GM19025 (cell line): ENCODE results near the gene PADI1.

ENCODE experiments used
- ATAC-seq: cut with Tn5 transposase; IDR thresholded peaks from one replicate; pipeline ENCODE4 v1.9.1; 2021; ENCODE audit warnings: mild to moderate bottlenecking, low read depth, moderate library complexity; ENCODE audit not compliant: unreplicated experiment

Gene PADI1, protein sequence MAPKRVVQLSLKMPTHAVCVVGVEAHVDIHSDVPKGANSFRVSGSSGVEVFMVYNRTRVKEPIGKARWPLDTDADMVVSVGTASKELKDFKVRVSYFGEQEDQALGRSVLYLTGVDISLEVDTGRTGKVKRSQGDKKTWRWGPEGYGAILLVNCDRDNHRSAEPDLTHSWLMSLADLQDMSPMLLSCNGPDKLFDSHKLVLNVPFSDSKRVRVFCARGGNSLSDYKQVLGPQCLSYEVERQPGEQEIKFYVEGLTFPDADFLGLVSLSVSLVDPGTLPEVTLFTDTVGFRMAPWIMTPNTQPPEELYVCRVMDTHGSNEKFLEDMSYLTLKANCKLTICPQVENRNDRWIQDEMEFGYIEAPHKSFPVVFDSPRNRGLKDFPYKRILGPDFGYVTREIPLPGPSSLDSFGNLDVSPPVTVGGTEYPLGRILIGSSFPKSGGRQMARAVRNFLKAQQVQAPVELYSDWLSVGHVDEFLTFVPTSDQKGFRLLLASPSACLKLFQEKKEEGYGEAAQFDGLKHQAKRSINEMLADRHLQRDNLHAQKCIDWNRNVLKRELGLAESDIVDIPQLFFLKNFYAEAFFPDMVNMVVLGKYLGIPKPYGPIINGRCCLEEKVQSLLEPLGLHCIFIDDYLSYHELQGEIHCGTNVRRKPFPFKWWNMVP

DNA sequence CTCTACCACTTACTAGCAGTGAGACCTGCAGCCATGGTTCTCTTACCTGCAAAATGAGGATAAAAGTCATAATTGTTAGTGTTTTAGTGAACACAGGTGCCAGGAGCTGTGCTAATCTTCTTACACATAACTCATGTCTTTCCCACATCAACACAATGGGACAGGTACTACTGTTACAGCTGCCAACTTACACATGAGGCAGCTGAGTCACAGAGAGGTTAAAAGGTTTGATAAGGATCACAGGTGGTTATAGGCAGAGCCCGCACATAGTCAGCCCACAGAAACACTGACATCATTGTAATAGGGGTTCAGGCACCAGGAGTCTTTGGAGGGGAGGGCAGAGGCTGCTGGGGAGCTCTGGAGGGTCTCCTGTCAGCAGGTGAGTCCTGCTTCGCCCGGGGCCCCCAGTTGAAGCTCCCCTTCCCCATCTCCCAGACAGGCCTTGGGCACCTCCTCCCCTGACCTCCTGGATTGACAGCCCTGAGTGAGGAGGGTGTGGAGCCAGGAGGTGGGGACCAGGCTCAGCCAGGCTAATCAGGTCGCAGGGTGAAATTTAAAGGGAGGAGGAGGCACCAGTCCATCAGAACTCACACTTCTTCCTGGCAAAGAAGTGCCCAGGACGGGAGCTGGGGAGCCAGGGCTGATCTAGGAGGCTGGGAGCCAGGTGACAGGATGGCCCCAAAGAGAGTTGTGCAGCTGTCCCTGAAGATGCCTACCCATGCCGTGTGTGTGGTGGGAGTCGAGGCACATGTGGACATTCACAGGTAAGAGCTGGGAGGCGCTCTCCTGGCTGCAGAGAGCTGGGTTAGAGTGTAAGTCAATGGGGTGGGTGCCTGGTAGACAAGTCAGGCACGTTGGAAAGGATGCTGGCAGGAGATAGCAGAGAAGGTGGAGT is at the start of gene PADI1:
Gene PADI1, plus strand, starts transcription at position 583 of the 895 bp plus-strand sequence. Its CDS starts 90 bp downstream, at position 673.
- no peak for ATAC-seq

DNA sequence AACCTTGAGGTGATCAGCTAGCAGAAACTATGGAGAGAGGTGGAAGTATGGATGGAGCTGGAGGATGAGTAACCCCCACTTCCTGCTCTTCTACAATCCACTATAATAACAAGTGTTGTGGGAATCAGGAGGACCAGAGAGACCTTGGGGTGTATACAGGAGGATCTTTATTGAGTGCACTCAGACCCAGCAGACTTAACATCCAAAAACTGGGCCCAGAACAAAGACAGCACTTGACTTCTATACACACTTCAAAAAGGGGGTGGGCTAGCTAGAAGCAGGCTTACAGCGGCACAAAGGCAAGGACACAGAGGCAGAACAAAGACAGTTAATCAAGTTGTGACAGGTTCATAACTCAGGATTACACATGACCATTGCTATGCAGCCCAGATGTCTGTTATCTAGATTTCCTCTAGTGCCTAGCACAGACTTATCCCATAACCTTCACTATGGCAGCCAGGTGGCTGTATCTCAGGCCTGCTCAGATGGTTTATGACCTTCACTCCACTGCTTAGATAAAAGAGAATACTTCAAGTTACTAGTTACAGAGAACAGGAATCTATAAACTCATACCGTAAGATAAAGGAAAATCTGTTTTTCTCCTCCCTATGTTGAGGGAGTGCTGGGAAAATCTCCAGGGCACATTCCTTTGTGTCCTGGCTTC is 49.5 kb upstream of the PADI1 start:
- ATAC-seq, result no peak

DNA sequence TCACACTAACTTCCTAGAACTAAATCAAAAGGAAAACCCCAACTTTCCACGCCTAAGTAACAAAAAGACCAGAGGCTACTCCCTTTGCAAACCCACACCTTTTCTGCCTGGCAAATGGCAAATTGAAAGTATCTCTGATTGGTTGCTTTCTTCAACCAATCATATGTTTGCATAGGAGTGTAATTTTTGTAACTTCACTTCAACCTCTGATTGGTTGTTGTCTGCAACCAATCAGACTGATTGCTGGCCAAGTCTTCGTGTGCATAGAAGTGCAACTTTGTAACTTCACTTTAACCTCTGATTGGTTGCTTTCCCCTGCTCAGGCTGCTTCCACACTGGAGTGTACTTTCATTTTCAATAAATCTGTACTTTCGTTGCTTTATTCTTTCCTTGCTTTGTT is 48.8 kb upstream of the PADI1 start:
- no peak for ATAC-seq

DNA sequence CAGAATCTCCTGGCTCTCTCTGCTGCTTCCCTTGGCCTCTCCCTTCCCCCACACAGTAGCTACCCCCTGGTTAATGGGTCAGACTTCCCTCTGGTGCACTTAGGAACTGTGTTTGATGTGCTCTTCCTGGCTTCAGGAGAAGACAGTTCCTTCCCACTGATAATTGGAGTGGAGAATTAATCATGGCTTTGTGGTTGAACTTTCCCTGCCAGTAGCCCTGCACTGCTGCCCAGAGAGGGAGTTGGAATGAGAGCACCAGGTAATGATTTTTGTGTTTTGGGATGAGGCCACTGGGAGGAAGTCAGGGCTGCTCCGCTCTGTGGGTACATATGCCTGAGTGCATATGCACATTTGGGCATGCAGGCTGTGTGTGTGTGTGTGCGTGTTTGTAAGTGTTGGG is 46.0 kb upstream of the PADI1 start:
- ATAC-seq, result no peak

DNA sequence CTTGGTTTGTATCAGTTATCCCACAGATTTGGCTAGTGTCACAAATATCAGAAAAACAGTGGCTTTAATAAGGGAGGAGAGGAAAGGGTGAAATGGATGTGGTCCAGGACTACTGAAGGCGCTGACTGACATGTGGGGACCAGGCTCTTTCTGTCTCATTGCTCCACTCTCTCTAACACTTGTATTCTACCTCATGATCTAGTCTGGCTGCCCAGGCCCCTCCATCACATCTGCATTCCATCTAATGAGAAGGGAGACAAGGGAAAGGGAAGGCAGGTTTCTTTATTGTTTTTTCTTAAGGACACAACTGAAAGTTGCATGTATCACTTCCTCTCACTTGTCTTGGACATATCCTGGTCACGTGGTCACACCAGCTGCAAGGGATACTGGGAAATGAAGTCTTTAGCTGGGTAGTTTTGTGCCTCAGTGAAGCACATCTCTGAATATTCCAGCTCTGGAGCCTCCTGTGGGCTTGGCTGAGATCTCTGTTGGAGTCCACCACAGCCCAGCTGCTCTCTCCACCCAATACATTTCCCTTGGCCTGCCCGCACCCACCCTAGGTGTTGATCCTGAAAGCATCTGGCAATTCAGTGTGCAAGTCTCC is 43.7 kb upstream of the PADI1 start:
- ATAC-seq, result no peak

DNA sequence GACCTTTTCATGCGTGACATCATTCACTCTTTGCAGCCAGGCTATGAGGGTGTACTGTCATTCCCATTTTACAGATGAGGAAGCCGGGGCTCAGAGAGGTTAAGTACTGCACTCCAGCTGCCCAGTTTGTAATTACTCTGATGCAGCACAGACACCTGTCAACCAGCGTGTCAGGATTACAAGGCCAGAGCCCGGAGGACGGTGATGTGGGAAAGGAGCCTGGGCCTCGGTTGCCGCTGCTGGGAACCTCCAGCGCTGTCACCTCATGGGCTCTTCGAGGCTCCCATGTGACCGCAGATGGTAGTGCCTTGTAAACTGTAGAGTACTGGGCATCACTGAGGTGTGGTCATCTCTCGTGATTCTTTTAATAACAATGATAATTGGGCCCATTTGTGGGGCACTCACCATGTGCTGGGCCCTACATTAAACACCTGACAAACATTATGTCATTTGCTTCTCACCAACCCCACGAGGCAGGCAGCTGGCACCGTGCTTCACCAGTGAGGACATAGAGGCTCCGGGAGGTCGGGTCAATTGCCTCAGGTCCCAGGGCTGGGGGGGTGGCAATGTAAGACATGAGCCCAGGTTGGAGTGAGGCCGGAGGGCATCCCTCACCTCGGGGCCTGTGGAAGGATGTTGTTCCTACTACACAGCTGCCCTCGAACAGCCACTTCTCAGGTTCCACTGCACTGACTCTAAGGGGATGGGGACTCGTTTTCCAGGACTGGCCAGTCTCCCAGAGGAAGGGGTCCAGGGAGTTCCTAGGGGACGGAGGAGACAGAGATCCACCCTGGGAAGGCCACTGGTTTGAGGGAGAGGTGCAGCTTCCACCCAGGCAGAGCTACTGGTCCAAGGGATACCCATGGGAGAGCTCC is 42.8 kb upstream of the PADI1 start:
- ATAC-seq, result no peak

DNA sequence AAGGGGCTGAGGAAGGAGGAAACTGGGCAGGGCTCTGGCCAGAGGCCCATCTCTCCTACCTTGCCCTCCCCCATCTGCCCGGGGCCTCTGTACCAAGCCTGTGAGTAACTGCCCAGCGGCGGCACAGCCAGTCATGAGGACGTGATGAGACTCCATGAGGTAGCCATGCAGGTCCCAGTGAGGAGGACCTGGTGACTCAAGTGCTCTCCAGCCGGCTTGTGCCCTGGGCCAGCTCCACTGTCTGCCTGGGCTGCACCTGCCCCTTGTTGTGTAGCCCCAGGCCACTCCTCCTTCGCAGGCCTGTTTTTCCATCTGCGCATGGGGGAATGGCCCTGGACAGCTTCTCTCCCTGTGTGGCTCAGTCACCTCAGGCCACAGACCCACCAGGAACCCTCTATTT is 42.0 kb upstream of the PADI1 start:
- no peak for ATAC-seq

DNA sequence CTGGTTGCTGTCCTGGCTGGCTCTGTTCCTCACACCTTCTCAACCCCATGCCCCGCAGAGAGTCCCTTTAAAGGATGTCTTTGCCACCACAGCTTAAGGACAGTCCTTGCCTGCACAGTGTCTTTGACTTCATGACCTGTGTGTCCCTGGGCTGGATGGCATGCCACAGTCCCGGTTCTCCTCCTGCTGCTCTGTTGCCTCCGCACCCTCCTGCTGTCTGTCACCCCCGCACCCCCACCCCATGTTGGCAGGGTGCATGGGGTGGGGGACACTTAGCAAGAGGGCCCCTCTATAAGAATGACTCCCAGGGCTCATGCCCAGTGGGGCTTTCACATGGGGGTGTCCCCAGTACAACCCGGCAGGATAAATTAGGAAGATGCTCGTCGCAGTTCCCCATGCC is 41.6 kb upstream of the PADI1 start:
- ATAC-seq, result no peak

DNA sequence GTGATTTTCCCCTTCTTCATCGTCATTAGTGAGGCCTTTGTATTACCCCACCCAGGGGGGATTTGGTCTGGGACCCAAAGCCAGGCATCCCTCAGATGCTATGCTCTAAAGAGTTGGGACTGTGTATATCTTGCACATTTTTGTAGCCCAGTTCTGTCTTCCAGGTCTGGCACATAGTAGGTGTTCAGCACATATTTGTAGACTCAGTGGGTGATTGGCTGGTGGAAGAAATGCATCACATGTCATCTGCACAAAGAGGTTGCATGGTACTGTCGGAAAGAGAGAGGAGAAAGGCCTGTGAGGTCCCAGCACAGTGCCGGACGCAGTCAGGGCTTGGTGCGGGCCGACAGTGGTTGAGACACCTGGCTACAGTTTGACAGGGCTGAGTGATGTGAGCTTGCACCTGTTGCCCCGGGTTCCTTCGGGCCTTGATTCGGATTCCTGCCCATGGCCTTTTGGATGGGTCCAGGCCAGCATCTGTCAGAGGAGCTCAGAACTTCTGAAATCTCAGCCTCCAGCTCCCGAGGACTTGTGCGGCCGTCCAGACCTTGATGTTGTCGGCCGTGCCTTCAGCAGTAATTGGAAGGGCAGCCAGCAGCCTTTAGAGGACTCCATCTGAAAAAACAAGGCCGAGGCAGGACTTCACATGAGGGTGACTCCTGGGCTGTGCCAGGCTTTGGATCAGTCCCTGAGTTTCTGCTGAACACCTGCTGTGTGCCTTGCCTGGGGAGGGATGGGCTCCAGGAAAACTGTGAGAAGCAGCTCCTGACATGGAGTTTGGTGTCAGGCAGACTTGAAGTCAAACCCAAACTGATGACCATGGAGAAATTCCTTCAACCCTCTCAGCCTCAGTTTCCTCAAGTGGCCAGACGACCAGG is 40.9 kb upstream of the PADI1 start:
- no peak for ATAC-seq

DNA sequence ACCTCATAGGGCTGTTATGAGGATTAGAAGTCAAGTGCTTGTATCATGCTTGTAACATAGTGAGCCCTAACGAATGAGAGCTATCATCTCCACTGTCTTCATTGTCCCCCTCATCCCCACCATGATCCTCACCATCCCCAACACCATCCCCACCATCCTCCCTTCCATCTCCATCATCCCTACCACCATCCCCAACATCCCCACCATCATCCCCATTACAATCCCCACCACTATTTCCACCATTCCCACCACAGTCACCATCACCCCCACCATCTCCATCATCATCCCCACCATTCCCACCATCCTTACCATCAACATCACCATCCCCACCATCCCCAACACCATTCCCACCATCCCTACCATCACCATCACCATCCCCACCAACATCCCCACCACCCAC is 39.1 kb upstream of the PADI1 start:
- no peak for ATAC-seq

DNA sequence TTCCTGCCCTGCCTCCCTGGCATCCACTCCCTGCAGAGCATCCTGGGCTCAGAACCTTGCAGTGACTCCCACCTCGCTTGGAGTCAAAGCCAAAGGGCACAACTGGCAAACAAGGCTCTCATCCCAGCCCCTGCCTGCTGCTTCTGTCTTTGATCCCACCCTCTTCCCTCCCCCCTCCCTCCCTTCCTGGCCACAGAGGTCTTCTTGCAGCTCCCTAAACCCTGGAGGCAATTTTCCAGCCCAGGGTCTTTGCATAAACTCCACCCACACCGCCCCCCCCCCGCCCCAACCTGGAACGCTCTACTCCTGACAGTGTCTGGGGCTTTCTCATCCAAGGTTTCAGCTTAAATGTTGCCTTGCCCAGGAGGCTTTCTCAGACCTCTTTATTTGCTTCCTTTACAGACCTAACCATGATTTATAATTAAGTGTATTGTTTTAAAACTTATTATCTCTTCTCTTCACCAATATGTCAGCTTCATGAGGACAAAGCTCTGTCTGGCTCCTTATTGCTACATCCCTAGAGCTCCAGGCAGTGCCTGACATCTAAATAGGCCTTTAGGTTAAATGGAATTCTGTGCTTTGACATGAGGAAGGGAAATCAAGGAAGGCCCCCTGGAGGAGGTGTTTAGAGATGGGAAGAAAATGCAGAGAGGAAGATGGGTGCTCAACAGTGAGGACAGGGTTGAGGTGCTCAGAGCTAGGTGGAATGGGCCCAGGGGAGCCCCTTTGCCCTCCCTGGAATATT is 37.7 kb upstream of the PADI1 start:
- ATAC-seq, result no peak

DNA sequence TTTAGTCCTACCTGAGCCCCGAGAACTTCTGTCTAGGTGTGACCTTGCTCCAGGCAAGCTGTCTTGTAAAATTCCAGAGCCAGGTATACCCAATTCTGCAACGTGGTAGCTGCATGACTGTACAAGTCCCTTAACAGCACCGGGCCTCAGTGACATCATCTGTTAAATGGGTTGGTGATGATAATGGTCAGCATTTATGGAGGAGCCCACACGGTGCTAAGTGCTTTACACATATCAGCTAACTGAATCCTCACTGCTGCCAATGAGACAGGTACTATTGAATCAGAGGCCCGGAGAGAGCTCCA is 37.2 kb upstream of the PADI1 start:
- no peak for ATAC-seq

DNA sequence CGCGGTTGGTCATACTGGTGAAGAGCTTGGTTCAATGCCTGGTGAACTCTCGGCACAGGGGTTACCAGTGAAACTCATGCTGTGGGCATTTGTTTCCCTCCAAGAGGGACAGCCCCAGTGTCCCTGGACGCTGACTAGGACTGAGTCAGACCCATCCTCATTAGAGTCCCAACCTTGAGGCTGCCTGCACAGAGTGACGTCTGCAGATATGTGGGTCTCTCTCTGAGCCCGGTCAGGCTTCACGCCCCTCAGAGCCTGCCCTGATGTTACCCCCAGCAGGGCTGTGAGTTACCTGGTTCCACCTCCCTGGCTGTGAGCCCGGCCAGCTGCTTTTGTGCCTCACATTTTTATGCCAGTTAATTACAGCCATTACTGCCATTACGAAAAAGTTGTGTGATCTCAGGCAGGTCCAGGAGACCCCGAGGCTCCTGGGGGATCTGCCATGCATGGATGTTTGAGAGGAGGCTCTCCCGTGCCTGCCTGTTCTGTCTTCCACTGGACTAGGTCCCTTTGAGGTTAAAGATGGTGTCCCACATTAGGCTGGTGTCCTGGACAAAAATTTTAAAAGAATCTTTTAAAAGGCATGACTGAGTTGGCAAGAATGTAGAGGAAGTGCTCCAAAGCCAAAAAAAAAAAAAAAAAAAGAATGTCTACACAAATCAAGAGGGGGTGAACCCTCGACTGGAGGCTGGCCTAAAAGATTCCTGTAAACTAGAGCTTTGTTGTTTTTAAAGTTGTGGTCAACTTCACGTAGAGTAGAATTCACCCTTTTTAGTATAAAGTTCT is 36.6 kb upstream of the PADI1 start:
- no peak for ATAC-seq

DNA sequence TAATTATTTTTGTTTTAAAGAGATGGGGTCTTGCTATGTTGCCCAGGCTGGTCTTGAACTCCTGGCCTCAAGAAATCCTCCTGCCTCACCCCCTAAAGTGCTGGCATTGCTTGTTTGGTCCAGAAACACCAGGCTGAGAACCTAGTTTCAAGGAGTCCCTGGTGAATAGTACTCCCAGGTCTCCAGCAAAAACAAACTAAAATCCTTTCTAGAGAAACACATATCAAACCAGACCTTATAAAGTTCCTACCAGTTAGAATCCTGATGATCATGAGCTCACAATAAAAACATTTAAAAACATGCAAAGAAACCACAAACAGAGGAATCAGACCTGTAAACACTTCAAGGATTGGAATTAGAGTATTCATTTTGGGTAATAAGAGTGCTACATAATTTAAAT is 34.4 kb upstream of the PADI1 start:
- ATAC-seq, result no peak

DNA sequence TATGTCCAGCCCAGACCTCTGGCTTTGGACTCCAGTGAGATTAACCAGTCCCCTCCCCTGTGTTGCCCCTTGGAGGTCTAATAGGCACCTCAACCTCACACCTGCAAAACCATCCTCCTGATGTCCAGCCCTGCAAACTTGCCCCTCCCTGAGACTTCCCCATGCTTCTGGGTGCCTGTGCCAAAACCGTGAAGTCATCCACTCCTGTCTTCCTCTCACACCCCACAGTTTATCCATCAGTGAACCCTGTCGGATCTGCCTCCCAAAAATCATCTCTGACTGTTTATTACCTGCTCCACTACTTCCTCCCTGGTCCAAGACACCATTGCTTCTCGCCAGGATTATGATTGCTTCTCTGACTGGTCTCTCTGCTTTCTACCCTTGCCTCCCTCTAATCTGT is 31.7 kb upstream of the PADI1 start:
- no peak for ATAC-seq

DNA sequence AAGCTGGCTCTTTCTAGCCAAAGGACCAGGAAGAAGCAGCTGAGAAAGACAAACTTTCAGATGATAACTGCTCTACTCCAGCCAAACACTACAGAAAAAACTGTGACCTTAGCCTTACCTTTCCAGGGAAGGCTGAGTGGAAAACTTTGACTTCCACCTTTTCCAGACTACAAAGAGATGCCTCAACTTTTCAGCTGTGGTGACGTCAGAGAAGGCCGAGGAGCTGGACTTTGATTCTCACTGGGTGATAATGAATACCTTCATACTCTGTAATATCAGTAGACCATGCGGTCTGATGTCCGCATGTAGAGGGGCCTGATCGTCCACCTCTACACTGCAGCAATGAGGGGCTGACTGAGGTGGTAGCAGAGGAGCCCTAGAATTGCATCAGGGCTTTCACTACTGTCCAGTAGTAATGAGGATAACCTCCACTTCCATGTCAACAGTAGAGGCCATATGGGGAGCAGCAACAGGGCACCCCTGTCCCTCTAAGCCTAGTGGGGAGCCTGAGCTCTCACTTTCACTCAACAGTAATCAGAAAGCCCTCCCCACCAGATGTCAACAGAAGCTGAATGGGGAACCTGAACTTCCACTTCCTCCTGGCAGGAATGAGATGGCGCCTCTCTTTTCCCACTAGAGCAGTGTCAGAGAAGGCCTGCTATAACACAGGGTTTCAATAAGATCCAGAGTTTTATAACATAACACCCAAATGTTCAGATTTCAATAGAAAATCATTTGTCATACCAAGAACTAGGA is 28.4 kb upstream of the PADI1 start:
- no peak for ATAC-seq
